SK-N-MC (cell line): ENCODE data around the gene LHFPL3.

Experiments
- DNase-seq: peaks from one replicate; pipeline ENCODE4 v3.0.0-alpha.2; 2011; ENCODE audit warnings: low read depth, low spot score
- H3K27ac ChIP-seq: fragments of 200-600 bp; sonication (generic); 2 replicates; pipeline ENCODE4 v1.5.1; 2016; ENCODE audit warnings: mixed run types
- H3K36me3 ChIP-seq: fragments of 200-600 bp; sonication (generic); 2 replicates; pipeline ENCODE4 v1.6.1; 2017; ENCODE audit warnings: antibody characterized with exemption, low read length, mixed read lengths; ENCODE audit not compliant: insufficient read depth
- H3K4me3 ChIP-seq: fragments of 200-600 bp; sonication (generic); 2 replicates; pipeline ENCODE4 v1.5.1; 2016
- H3K9ac ChIP-seq: fragments of 200-600 bp; sonication (generic); 2 replicates; pipeline ENCODE4 v1.8.0; 2017; ENCODE audit warnings: mixed run types, mixed read lengths; ENCODE audit not compliant: insufficient read length
- H3K9me3 ChIP-seq: fragments of 200-600 bp; sonication (generic); 2 replicates; pipeline ENCODE4 v1.6.1; 2017; ENCODE audit warnings: low read depth, mild to moderate bottlenecking, antibody characterized with exemption, low read length, moderate library complexity, mixed read lengths
- EZH2 ChIP-seq: fragments of 200-600 bp; sonication (generic); IDR thresholded peaks from one replicate; pipeline ENCODE4 v1.6.1; 2017; ENCODE audit warnings: antibody characterized with exemption
- FOXP2 ChIP-seq: optimal IDR thresholded peaks from 2 replicates; pipeline ENCODE3; 2011; ENCODE audit warnings: mild to moderate bottlenecking, moderate library complexity; ENCODE audit not compliant: insufficient read depth; ENCODE audit errors: extremely low read length, control extremely low read depth
- POLR2AphosphoS5 ChIP-seq: IDR thresholded peaks from 2 replicates; pipeline ENCODE4 v1.6.1; 2012; ENCODE audit warnings: mild to moderate bottlenecking, low read depth, low read length, borderline replicate concordance

The LHFPL3 gene

GRCh38 chr7:104779888-104780287 lies 451.5 kb downstream of the LHFPL3 start:
- Histone ChIP-seq H3K27ac (no peak overlapping the region), H3K9ac (no peak overlapping the region), H3K4me3 (no peak overlapping the region), H3K36me3 (no peaks in the 10 kb centered on the region), H3K9me3 (no peaks in the 10 kb centered on the region)
- DNase-seq: no peak
- no peak for TF ChIP-seq EZH2
- TF ChIP-seq FOXP2: no peak
- no peak for TF ChIP-seq POLR2AphosphoS5

- no peaks in the 10 kb centered on the region for H3K9me3 ChIP-seq
- H3K36me3 ChIP-seq: no peaks in the 10 kb centered on the region
- no peak overlapping the region for H3K9ac ChIP-seq
- H3K4me3 ChIP-seq: no peak overlapping the region
- DNase-seq: no peak
- no peak overlapping the region for H3K27ac ChIP-seq
- TF ChIP-seq FOXP2: no peak
- TF ChIP-seq EZH2: no peak
- TF ChIP-seq POLR2AphosphoS5: no peak
Measured at GRCh38 chr7:104784686-104785085, 456.3 kb downstream of the LHFPL3 start.

GRCh38 chr7:104789780-104790179 lies 461.4 kb downstream of the LHFPL3 start:
- H3K9me3 ChIP-seq: no peaks in the 10 kb centered on the region
- no peak for TF ChIP-seq EZH2
- TF ChIP-seq FOXP2: no peak
- TF ChIP-seq POLR2AphosphoS5: no peak
- H3K9ac ChIP-seq: no peak overlapping the region
- no peak overlapping the region for H3K4me3 ChIP-seq
- no peak for DNase-seq
- no peaks in the 10 kb centered on the region for H3K36me3 ChIP-seq
- H3K27ac ChIP-seq: no peak overlapping the region

GRCh38 chr7:104790440-104790839 lies 462.0 kb downstream of the LHFPL3 start:
- Histone ChIP-seq H3K9me3 (no peaks in the 10 kb centered on the region), H3K36me3 (no peaks in the 10 kb centered on the region), H3K27ac (no peak overlapping the region), H3K4me3 (no peak overlapping the region), H3K9ac (no peak overlapping the region)
- TF ChIP-seq FOXP2 (no peak), EZH2 (no peak), POLR2AphosphoS5 (no peak)
- no peak for DNase-seq

- H3K36me3 ChIP-seq: no peaks in the 10 kb centered on the region
- no peaks in the 10 kb centered on the region for H3K9me3 ChIP-seq
- no peak overlapping the region for H3K4me3 ChIP-seq
- TF ChIP-seq FOXP2: no peak
- TF ChIP-seq POLR2AphosphoS5: no peak
- TF ChIP-seq EZH2: no peak
- H3K27ac ChIP-seq: no peak overlapping the region
- no peak for DNase-seq
- no peak overlapping the region for H3K9ac ChIP-seq
Measured at GRCh38 chr7:104791080-104791479, 462.7 kb downstream of the LHFPL3 start.

GRCh38 chr7:104793066-104793465 lies 464.7 kb downstream of the LHFPL3 start:
- Histone ChIP-seq H3K9me3 (no peaks in the 10 kb centered on the region), H3K4me3 (no peak overlapping the region), H3K9ac (no peak overlapping the region), H3K27ac (no peak overlapping the region), H3K36me3 (no peaks in the 10 kb centered on the region)
- TF ChIP-seq FOXP2 (no peak), POLR2AphosphoS5 (no peak), EZH2 (no peak)
- DNase-seq: no peak

- Histone ChIP-seq H3K4me3 (no peak overlapping the region), H3K9me3 (no peaks in the 10 kb centered on the region), H3K36me3 (no peaks in the 10 kb centered on the region), H3K9ac (no peak overlapping the region), H3K27ac (no peak overlapping the region)
- TF ChIP-seq POLR2AphosphoS5 (no peak), FOXP2 (no peak), EZH2 (no peak)
- no peak for DNase-seq
Measured at GRCh38 chr7:104794154-104794553, 465.8 kb downstream of the LHFPL3 start.

- no peaks in the 10 kb centered on the region for H3K36me3 ChIP-seq
- H3K9ac ChIP-seq: no peak overlapping the region
Measured at GRCh38 chr7:104794589-104794988, 466.2 kb downstream of the LHFPL3 start.

GRCh38 chr7:104795086-104795485 lies 466.7 kb downstream of the LHFPL3 start:
- DNase-seq: no peak
- no peak overlapping the region for H3K4me3 ChIP-seq
- no peak for TF ChIP-seq EZH2
- no peak for TF ChIP-seq POLR2AphosphoS5
- TF ChIP-seq FOXP2: no peak
- H3K27ac ChIP-seq: no peak overlapping the region
- H3K9me3 ChIP-seq: no peaks in the 10 kb centered on the region
- no peak overlapping the region for H3K9ac ChIP-seq
- H3K36me3 ChIP-seq: no peaks in the 10 kb centered on the region

More at GRCh38 chr7:104794589-104794988, 466.2 kb downstream of the LHFPL3 start:
- no peaks in the 10 kb centered on the region for H3K9me3 ChIP-seq
- TF ChIP-seq POLR2AphosphoS5 (no peak), FOXP2 (no peak), EZH2 (no peak)
- H3K27ac ChIP-seq: no peak overlapping the region
- no peak for DNase-seq
- H3K4me3 ChIP-seq: no peak overlapping the region
